H1 (cell line): ENCODE results near the gene FOXP4. TPM values are rescaled to one million over a fixed set of nuclear protein-coding genes. Genes with fewer than 3 reads are reported as not detected.
A peak's percentile ranks its signal among the peaks of the same experiment; 100 is the strongest.

ENCODE experiments used
- ASH2L ChIP-seq: fragments of 200-600, 300-600 bp; sonication (generic); IDR thresholded peaks from one replicate; pipeline ENCODE4 v1.7.1; 2017; ENCODE audit warnings: low read length
- BRCA1 ChIP-seq: IDR thresholded peaks from 2 replicates; pipeline ENCODE4 v1.6.1; 2012; ENCODE audit warnings: low read depth, low read length, improper control_type of control experiment
- CREB1 ChIP-seq: IDR thresholded peaks from 2 replicates; pipeline ENCODE4 v1.6.1; 2012; ENCODE audit warnings: inconsistent platforms
- EP300 ChIP-seq, 2 experiments: IDR thresholded peaks; 1 replicate in 1 of 2; 2 replicates in 1 of 2; pipeline ENCODE4 v1.6.1; 2011 to 2012; ENCODE audit warnings: low read depth in 2 of 2, low read length in 2 of 2, mild to moderate bottlenecking in 2 of 2, borderline replicate concordance in 1 of 2, inconsistent platforms in 1 of 2, moderate library complexity in 1 of 2
- GTF2F1 ChIP-seq: IDR thresholded peaks from 2 replicates; pipeline ENCODE4 v1.6.1; 2012; ENCODE audit warnings: low read depth, low read length, improper control_type of control experiment, borderline replicate concordance
- JUN ChIP-seq: IDR thresholded peaks from 2 replicates; pipeline ENCODE4 v1.6.1; 2011; ENCODE audit warnings: low read depth, mild to moderate bottlenecking, improper control_type of control experiment, low read length
- KDM1A ChIP-seq: fragments of 200-600, 300-600 bp; sonication (generic); IDR thresholded peaks from 2 replicates; pipeline ENCODE4 v1.7.1; 2016; ENCODE audit warnings: mild to moderate bottlenecking, low read length, borderline replicate concordance
- MAFK ChIP-seq: IDR thresholded peaks from 2 replicates; pipeline ENCODE4 v1.6.1; 2012; ENCODE audit warnings: low read depth, mild to moderate bottlenecking, improper control_type of control experiment, low read length
- NANOG ChIP-seq: IDR thresholded peaks from 2 replicates; pipeline ENCODE4 v1.6.1; 2011; ENCODE audit warnings: low read length, low read depth, mild to moderate bottlenecking, inconsistent platforms; ENCODE audit not compliant: insufficient read depth, poor library complexity, severe bottlenecking
- PHF8 ChIP-seq: fragments of 200-600 bp; sonication (generic); conservative IDR thresholded peaks from 2 replicates; pipeline ENCODE4 v1.7.1; 2012; ENCODE audit warnings: low read depth, mild to moderate bottlenecking, inconsistent platforms, low read length, moderate library complexity
- RAD21 ChIP-seq, 2 experiments: IDR thresholded peaks in 1 of 2; conservative IDR thresholded peaks in 1 of 2; 2 replicates each; pipeline ENCODE4 v1.6.1; 2011; ENCODE audit warnings: low read depth in 2 of 2, low read length in 2 of 2, improper control_type of control experiment in 1 of 2, inconsistent platforms in 1 of 2, mild to moderate bottlenecking in 1 of 2, moderate library complexity in 1 of 2
- RNF2 ChIP-seq: fragments of 200-900, 300-1000 bp; sonication (generic); IDR thresholded peaks from 2 replicates; pipeline ENCODE4 v1.7.1; 2016; ENCODE audit warnings: borderline replicate concordance, low read depth, mild to moderate bottlenecking, antibody characterized with exemption, low read length; ENCODE audit not compliant: poor library complexity, severe bottlenecking; ENCODE audit errors: missing control alignments
- SAP30 ChIP-seq: fragments of 300-600 bp; sonication (generic); IDR thresholded peaks from 2 replicates; pipeline ENCODE4 v1.7.1; 2012; ENCODE audit warnings: low read length, moderate library complexity, mild to moderate bottlenecking, inconsistent platforms; ENCODE audit not compliant: insufficient read depth, insufficient replicate concordance
- SIRT6 ChIP-seq: IDR thresholded peaks from one replicate; pipeline ENCODE4 v1.7.1; 2012; ENCODE audit warnings: low read length, inconsistent platforms
- SP4 ChIP-seq: IDR thresholded peaks from 2 replicates; pipeline ENCODE4 v1.6.1; 2012; ENCODE audit warnings: low read length, inconsistent platforms
- SRF ChIP-seq: IDR thresholded peaks from 2 replicates; pipeline ENCODE4 v1.6.1; 2011; ENCODE audit warnings: mild to moderate bottlenecking, low read depth, low read length, moderate library complexity
- SUZ12 ChIP-seq: fragments of 200-600 bp; sonication (generic); IDR thresholded peaks from 2 replicates; pipeline ENCODE4 v1.6.1; 2012; ENCODE audit warnings: mild to moderate bottlenecking, inconsistent platforms, low read length, moderate library complexity, mixed read lengths
- TAF1 ChIP-seq: IDR thresholded peaks from 2 replicates; pipeline ENCODE4 v1.6.1; 2011; ENCODE audit warnings: mild to moderate bottlenecking, low read depth, low read length
- TEAD4 ChIP-seq: IDR thresholded peaks from 2 replicates; pipeline ENCODE4 v1.6.1; 2012; ENCODE audit warnings: low read depth, low read length, inconsistent platforms, mixed read lengths
- USF2 ChIP-seq: IDR thresholded peaks from 2 replicates; pipeline ENCODE4 v1.6.1; 2011; ENCODE audit warnings: low read length, improper control_type of control experiment
- YY1 ChIP-seq: IDR thresholded peaks from 2 replicates; pipeline ENCODE4 v1.6.1; 2011; ENCODE audit warnings: low read depth, mild to moderate bottlenecking, low read length
- polyA plus RNA-seq, 7 experiments: library from polyadenylated mRNA; depleted of rRNA in 3 of 7; stranded (reverse) in 5 of 7; unstranded in 2 of 7; fragments of >200 nt in 5 of 7; fragments of 200-250 nt in 2 of 7; gene quantifications; 1 replicate in 5 of 7; 2 replicates in 1 of 7; 4 replicates in 1 of 7; pipeline versions ENCODE4 v1.2.1 to v1.2.3, GENCODE V29; 2011 to 2013; ENCODE audit warnings: missing spikeins in 2 of 7, mixed read lengths in 2 of 7
- total RNA-seq: library from RNA; stranded (reverse); fragmentation: NEBNext Ultra II Directional; extraction: Animal tissue kit (Norgen Biotek cat#: 25700); gene quantifications from 2 replicates; pipeline ENCODE4 v1.2.1, GENCODE V29; 2021
- TF ChIP-seq, protein P1 (sequence below): IDR thresholded peaks from 2 replicates; pipeline ENCODE4 v1.6.1; 2012; ENCODE audit warnings: inconsistent platforms

Gene FOXP4
- total and polyA plus RNA-seq, 2 of the 8 experiments (the other 6 are each of a cell fraction or from before 2014, with no cell fraction given): 4.8 to 13.3 TPM

- no peak for TF ChIP-seq USF2
- no peak for TF ChIP-seq RAD21 (IDR thresholded peaks at IDR 0.05 in 1 of 2, conservative IDR thresholded peaks at IDR 0.05 in 1 of 2; ENCODE audit: low read depth in 2 of 2, low read length in 2 of 2)
- TF ChIP-seq RNF2: peak; percentile 80
- no peak for TF ChIP-seq SRF
- TF ChIP-seq TEAD4: no peak
- no peak for TF ChIP-seq YY1
- TF ChIP-seq BRCA1: no peak
- TF ChIP-seq, protein P1, sequence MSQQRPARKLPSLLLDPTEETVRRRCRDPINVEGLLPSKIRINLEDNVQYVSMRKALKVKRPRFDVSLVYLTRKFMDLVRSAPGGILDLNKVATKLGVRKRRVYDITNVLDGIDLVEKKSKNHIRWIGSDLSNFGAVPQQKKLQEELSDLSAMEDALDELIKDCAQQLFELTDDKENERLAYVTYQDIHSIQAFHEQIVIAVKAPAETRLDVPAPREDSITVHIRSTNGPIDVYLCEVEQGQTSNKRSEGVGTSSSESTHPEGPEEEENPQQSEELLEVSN: 0 out of 2 replicates have a peak, but pooled peaks have one; percentile 18
- no peak for TF ChIP-seq SP4
- no peak for TF ChIP-seq NANOG
- no peak for TF ChIP-seq SIRT6
- no peak for TF ChIP-seq EP300 (IDR thresholded peaks at IDR 0.05; ENCODE audit: borderline replicate concordance in 1 of 2, low read depth in 2 of 2, low read length in 2 of 2)
- no peak for TF ChIP-seq SAP30
- TF ChIP-seq SUZ12: peak; percentile 90
- no peak for TF ChIP-seq JUN
- TF ChIP-seq MAFK: no peak
- TF ChIP-seq GTF2F1: no peak
- TF ChIP-seq KDM1A: no peak
- TF ChIP-seq ASH2L: no peak
- no peak for TF ChIP-seq TAF1
- no peak for TF ChIP-seq PHF8
- TF ChIP-seq CREB1: no peak
Observed at GRCh38 chr6:41548098-41548840, 2.1 kb downstream of the FOXP4 start (continued).
